HG02870 (cell line): ENCODE data around the gene ZDHHC11.
"Not testable (repeated sequence)": the region's sequence is repeated elsewhere in the genome, so short reads cannot be mapped to it uniquely, and the experiment has no call there.

Experiments used
- ATAC-seq: cut with Tn5 transposase; IDR thresholded peaks from one replicate; pipeline ENCODE4 v1.9.1; 2021; ENCODE audit warnings: mild to moderate bottlenecking, moderate library complexity; ENCODE audit not compliant: unreplicated experiment

Gene ZDHHC11

DNA sequence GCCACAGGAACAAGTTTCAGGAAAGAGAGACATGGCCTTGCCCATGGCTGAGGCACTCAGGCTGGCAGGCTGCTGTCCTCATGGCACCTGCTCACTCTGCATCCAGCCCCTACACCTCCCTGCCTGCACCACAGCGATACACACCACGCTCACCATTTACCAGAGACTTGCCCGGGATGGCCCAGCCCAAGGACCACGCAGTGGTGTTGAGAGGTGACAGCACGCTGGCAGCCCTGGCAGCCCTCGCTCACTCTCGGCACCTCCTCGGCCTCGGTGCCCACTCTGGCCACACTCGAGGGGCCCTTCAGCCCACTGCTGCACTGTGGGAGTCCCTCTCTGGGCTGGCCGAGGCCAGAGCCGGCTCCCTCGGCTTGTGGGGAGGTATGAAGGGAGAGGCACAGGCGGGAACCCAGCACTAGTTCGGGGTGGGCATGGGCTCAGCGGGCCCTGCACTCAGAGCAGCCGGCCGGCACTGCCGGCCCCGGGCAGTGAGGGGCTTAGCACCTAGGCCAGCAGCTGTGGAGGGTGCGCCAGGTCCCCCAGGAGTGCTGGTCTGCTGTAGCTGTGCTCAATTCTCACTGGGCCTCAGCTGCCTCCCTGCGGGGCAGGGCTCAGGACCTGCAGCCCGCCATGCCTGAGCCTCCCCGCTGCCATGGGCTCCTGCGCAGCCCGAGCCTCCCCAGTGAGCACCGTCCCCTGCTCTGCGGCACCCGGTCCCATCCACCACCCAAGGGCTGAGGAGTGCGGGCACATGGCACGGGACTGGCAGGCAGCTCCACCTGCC is 86.6 kb downstream of the ZDHHC11 start:
- ATAC-seq: no peak

DNA sequence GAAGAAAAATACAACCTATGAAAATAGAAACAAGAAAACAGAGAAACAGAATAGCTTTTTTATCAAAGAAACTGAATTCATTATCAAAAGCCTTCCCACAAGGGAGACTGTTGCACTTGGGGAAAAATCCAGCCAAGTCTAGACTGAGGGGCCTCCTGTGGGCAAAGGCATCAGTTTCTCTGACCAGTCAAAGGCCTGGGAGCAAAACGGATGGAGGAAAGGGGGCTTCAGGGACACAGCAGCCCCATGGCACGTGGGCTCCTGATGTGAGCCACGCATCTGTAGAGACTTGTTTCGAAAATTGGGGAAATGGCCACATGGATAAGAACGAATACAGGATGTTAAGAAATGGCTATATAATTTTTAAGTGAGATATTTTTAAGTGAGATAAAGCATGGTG is 87.4 kb downstream of the ZDHHC11 start:
- no peak for ATAC-seq

DNA sequence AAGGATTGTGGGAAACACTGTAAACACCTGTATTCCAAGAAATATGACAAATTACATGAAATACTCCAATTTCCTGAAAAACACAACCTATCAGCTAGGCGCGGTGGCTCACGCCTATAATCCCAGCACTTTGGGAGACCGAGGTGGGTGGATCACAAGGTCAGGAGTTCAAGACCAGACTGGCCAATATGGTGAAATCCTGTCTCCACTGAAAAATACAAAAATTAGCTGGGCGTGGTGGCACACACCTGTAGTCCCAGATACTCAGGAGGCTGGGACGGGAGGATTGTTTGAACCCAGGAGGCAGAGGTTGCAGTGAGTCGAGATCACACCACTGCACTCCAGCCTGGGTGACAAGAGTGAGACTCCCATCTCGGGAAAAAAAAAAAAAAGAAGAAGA is 87.8 kb downstream of the ZDHHC11 start:
- ATAC-seq: not testable (repeated sequence)

DNA sequence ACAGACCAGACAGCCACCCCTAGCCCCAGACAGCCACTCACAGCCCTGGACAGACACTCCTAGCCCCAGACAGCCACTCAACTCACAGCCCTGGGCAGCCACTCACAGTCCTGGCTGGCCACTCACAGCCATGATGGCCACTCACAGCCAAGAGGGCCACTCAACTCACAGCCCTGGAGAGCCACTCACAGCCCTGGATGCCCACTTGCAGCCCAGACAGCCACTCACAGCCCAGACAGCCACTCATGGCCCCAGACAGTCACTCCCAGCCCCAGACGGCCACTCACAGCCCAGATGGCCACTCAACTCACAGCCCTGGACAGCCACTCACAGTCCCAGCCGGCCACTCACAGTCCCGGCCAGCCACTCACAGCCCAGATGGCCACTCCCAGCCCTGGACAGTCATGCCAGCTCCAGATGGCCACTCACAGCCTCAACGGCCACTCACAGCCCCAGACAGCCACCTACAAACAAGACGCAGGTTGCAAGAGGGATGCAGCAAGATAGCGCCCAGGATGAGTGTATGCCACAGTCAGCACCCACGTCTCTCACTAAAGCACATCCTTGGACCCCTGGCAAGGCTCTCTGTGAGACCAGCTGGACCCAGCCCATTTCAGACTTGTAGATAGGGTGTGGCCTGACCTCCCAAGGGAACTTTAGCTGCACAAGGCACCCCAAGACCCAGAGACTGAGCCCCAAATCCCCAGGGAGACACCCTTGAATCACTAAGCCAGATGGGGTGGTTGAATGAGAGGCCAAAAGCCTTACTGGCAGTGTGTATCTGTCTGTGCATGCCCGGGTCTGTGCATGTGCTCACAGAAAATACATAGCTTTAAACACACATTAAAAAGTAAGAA is 88.7 kb downstream of the ZDHHC11 start:
- no peak for ATAC-seq

DNA sequence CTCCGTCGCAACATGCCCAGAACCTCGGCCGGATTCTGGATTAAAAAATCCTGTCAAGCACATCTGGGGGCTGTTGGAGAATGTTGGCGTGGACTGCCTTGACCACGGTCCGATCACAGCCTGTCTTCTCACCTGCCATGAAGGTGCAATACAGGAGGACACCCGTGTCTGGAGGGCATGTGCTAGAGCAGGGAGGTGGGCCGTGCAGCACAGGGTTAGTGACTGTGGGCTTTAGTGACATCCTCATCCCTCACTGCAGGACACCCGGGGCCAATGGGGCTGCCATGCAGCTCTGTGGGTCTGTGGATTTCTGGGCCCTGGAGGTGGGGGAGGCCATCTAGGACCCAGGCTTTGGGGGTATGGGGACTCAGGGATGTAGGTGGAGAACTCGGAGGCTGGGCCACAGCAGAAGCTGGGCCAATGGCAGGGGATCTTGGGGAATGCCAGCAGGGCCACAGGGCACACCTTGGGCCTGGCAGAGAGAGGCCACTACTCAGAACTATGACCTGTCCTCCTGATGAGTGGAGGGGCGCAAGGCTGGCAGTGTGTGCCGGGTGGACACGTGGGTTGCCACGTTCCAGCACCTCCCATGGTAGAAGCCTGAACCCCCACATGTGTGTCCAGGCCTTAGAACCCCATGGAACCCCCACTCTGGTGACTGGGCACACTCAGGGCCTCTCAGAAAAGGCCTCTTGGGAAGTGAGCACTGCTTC is 89.6 kb downstream of the ZDHHC11 start:
- no peak for ATAC-seq

DNA sequence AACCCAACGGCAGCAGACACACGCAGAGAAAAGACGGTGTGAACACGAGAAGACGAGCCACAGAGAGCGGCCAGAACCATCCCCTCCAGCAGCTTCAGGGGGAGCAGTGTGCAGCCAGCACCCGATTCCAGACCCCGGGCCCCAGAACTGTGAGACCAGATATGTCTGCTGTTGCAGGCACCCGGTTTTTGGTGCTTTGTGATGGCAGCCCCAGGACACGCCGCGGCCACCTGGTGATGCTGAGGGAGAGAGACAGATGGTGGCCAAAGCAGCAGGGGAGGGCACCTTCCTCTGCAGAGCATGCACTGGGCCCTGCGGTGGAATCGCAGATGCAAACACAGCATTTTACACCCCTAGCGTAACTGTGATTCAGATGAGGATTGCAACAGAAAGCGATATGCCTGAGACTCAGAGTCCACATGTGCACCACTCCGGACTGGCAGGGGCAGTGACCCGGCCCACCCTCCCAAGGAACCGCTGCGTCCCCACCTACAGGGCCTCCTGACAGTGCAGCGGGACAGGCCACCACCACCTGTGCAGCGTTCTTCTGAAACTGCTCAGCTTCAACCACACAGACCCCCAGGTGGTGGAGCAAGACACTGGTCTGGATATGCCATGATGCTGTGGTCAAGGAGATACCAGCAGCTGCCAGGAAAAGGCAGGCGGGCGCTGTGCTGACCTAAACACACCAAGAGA is 90.3 kb downstream of the ZDHHC11 start:
- no peak for ATAC-seq

DNA sequence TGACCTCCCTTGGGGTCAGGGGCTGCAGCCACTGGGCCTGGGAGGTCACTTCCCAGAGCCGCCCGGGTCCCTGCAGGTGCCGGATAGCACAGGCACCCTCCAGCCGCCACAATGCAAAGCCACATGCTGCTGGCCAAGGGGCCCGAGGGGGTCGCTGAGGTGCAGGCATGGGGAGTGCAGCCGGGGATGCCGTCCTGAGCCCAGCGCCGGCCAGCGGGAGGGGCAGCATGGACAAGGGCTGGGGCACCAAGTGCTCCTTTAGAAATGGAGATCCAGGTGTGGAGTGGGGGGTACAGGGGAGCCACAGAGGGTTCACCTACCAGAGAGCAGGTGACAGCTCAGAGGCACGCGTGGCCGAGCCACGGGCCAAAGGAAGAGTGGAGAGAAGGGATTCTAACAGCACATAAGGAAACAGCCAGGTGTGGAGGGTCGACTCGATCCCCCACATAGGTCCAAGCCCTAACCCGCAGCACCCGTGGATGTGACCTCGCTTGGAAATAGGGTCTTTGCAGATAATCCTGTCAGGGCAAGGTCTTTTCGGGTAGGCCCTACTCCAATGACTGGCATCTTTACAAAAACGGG is 90.9 kb downstream of the ZDHHC11 start:
- no peak for ATAC-seq

DNA sequence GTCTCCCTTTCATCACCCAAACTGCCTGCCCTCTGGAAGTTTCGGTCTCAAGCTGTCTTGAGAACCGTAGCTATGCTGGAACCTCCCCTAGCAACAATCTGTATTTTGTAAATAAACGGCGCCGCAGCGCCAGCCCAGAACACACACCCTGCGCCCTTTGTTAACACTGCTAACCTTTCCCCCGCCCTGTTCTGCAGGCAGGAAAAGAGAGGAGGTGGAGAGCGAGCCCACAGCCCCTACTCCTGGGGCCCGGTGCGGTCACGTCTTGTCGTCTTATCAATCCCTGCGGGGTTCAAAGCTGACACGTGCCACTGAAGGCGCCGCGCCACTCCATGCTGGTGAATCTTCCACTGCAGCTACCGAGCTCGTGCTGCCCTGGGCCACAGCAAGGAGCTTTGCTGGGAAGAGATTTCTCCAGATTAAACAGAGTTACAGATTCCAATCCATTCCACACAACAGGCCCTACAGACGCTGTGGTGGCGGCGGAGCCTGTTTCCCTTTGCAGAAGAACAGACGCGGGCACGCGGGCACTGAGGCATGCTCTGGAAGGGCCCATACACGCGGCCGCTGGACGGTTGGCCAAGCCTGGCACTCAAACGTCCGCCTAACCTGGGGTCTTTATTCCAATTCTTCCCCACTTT is 91.6 kb downstream of the ZDHHC11 start:
- no peak for ATAC-seq

DNA sequence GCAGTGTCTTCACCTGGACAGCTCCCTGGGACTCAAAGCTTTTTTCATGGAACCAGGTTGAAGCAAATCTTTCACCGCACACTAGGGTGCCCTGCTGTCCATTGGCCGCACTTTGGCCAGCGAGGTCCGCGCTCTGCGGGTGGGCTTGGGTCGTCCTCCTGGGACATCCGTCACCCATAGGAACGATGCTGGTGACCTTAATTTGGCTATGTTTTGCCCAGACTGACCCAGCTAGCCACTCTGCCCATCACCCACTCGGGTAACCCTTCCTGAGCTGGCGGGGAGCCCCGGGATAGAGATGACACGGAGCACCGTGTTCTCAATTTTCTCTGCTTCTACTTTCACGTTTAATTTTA is 92.1 kb downstream of the ZDHHC11 start:
- no peak for ATAC-seq

DNA sequence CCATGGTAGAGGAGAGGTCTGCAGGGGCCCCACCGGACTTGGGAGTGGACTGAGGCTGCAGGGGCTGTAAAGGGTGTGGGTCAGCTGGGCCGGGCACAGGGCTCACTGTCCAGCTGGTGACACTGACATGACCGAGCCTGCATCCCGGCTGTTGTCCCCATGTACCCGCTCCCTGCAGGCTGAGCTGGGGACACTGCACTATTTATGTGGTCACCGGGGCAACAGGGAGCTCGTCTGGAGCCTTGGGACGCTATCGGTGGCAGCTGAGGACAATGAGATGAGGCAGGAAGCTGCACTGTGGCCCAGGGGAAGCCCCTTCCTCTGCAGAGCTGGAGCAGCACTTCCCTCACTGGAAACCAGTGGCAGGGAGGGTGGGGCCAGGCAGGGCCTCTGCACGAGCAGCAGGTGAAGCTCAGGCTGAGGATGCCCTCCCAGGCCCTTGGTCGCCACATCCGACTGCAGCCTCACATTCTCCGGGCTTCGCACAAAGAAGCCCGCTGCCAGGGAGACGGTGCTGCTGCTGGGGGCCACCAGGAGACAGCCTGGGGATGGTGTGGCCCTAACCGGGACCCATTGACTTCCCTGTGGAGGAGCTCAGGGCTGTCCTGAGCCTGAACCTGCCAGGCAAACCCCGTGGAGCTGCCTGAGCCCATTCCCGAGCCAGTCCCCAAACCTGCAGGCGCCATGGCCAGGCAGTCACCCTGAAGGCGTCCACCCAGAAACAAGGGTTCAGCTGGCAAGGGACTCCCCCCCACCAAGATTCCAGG is 92.7 kb downstream of the ZDHHC11 start:
- no peak for ATAC-seq

DNA sequence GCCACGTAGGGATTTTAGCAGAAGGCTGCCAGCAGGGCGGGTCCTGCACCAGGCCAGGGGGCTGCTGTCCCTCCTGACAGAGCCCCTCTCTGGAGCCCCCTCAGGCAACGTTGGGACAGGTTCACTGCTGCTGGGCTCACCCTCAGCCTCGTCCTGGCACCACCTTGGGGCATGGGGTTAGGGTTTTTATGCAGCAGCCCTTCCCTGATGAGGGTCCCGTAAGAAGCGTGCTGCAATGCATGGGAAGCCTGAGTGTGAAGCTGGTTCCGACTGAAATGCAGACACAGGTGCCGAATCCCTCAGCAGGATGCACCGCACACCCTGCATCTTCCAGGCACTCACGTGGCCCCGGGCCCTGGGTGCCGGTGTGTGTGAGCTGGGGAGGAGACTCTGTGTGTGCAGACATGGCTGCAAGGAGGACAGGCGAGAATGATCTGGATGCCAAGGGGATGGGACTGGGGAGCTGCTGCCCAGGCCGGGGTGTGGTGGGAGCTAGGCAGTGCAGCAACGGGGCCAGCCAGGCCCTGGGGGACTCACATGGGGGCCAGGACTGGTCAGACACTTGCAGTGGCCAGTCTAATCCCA is 93.3 kb downstream of the ZDHHC11 start:
- ATAC-seq: no peak

DNA sequence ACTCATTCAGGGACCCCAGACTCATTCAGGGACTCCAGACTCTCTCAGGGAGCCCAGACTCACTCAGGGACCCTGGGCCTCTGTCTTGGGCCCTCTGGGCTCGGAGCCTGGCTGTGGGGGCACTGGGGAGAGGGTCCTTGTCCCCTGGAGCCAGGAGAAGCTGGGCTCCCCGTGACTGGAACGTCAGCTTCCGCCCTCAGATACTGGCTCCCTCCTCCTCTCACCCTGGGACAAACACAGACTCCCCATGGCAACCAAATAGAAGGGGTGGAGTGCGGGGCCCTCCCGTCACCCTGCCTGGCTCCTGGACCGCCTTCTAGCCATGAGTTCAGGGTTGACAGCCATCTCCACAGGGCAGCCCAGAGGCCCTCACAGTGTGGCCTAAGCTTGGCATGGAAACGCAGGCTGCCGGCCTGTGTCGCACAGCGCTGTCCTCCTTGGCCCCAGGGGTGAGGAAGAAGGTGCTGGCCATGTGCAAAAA is 93.9 kb downstream of the ZDHHC11 start:
- ATAC-seq: no peak

DNA sequence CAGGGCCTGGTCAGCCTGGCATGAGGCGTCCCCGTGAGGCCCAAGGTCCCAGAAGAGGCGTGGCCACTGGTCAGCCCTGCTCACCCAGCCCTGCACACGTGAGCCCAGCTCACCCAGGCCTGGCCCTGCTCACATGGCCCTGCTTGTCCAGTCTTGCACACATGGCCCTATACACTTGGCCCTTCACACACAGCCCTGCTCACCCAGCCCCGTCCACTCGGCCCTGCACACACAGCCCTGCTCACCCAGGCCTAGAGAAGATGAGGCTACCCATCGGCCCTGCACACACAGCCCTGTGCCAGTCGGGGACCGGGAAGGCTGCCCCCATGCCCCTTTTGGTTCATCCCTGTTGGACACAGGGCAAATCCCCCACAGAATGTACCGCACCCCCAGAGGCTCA is 94.6 kb downstream of the ZDHHC11 start:
- ATAC-seq: no peak

DNA sequence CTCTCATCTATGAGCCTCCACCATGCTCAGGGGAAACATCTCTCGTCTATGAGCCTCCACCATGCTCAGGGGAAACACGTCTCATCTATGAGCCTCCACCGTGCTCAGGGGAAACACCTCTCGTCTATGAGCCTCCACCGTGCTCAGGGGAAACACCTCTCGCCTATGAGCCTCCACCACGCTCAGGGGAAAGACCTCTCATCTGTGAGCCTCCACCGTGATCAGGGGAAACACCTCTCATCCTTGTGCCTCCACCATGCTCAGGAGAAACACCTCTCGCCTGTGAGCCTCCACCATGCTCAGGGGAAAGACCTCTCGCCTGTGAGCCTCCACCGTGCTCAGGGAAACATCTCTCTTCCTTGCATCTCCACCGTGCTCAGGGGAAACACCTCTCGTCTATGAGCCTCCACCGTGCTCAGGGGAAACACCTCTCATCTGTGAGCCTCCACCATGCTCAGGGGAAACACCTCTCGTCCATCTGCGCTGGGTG is 96.6 kb downstream of the ZDHHC11 start:
- ATAC-seq: not testable (repeated sequence)

DNA sequence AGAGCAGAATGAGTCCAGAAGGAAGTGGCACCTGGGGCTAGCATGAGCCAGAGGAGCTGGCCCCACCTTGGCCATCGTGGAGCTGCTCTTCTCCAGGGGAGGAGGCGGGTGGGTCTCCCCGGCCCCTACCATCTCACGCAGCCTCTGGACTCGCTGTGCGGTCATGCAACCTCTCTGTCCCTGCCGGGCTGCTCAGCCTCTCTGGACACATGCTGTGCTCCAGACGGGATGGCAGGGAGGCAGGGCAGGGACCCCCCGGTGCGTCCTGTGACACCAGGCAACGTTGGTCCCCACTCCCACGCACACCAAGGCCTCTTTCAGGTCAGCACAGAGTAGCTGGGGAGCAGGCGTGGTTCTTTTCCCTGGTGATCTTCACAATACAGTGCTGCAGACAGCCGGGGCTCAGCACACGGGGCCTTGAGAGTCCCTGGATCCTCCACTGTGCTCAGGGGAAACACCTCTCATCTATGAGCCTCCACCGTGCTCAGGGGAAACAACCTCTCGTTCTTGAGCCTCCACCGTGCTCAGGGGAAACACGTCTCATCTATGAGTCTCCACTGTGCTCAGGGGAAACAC is 97.1 kb downstream of the ZDHHC11 start:
- not testable (repeated sequence) for ATAC-seq

DNA sequence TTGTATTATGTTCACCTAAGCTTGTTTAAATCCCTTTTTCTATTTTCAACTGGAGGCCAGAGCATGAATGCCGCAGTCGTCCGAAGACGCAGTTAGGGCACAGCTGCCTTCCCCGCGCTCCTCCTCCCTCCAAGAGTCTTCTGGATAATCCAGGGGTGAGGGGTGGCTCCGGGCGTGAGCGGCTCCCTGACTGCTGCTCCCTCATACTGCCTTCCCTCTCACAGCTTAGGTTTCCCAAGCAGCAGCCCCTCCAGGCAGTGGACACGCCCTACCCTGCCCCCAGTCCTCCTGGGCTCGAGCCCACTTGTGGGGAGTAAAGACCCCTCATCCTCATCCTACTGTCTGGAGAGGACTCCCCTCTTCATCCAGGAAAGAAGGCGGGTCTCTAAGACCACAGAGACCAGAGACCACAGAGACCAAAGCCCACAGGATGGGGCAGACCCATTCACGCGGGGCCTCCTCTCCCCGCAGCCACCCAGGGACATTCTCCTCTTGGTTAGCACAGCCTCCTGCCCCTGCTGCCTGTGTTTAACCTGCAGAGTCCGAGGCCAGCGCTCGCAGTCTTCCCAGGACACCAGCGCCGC is 98.2 kb downstream of the ZDHHC11 start:
- not testable (repeated sequence) for ATAC-seq

DNA sequence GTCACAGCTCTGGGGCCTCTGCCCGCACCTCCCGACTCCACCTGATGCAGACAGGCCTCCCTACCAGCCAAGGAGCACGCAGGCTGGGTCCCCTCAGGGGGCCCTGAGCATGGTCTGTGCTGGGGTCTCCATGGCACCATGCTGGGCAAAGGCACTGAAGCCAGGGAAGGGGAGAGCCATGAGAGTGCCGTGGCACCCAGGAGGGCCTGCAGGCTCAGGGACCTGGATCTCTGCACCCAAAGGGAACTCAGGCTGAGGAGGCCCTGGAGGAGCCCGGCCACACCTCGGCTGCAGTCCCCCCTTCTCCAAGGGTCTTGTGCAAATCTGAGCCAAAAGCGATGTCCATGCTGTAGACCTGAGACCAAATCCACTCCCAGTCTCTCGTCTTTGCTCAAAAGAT is 98.8 kb downstream of the ZDHHC11 start:
- ATAC-seq: not testable (repeated sequence)

DNA sequence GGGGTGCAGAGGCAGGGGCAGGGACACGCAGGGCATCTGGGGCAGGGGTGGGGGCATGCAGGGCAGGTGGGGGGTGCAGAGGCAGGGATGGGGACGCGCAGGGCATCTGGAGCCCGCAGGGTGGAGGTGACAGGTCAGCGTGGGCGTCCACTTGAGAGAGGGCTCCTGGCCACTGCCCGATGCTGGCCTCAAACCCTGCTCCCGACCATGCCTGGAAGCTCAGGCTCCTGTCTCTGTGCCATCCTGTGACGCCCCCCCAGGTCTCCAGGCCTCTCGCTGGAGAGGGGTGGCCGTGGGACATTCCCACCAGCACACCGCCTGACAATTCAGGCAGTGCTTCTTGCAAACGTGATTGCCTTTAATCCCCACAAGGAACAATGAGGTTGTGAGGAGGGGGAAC is 99.3 kb downstream of the ZDHHC11 start:
- no peak for ATAC-seq
